ENCODE measurements around the gene PPAN.
A peak's percentile ranks its signal among the peaks of the same experiment; 100 is the strongest.

PPAN gene

GRCh38 chr19:10086591-10087192 lies 19.5 kb upstream of the PPAN start:
- TF ChIP-seq, protein P1, sequence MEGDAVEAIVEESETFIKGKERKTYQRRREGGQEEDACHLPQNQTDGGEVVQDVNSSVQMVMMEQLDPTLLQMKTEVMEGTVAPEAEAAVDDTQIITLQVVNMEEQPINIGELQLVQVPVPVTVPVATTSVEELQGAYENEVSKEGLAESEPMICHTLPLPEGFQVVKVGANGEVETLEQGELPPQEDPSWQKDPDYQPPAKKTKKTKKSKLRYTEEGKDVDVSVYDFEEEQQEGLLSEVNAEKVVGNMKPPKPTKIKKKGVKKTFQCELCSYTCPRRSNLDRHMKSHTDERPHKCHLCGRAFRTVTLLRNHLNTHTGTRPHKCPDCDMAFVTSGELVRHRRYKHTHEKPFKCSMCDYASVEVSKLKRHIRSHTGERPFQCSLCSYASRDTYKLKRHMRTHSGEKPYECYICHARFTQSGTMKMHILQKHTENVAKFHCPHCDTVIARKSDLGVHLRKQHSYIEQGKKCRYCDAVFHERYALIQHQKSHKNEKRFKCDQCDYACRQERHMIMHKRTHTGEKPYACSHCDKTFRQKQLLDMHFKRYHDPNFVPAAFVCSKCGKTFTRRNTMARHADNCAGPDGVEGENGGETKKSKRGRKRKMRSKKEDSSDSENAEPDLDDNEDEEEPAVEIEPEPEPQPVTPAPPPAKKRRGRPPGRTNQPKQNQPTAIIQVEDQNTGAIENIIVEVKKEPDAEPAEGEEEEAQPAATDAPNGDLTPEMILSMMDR (IDR thresholded peaks at IDR 0.05; ENCODE audit: borderline replicate concordance, insufficient read depth, low read depth, low read length), result no peak
- H3K4me3 ChIP-seq (ENCODE audit: low read depth, low read length), result peak overlapping the region; percentile 95

- TF ChIP-seq, protein P1 (IDR thresholded peaks at IDR 0.05; ENCODE audit: borderline replicate concordance, insufficient read depth, low read depth, low read length), result no peak
- H3K4me3 ChIP-seq (ENCODE audit: low read depth, low read length), result peak overlapping the region; percentile 95
Measured at GRCh38 chr19:10087296-10088061, 18.7 kb upstream of the PPAN start.

- H3K4me3 ChIP-seq (ENCODE audit: low read depth, low read length), result no peak overlapping the region
- TF ChIP-seq, protein P1 (IDR thresholded peaks at IDR 0.05; ENCODE audit: borderline replicate concordance, insufficient read depth, low read depth, low read length), result no peak
Measured at GRCh38 chr19:10088949-10089554, 17.1 kb upstream of the PPAN start.

DNA sequence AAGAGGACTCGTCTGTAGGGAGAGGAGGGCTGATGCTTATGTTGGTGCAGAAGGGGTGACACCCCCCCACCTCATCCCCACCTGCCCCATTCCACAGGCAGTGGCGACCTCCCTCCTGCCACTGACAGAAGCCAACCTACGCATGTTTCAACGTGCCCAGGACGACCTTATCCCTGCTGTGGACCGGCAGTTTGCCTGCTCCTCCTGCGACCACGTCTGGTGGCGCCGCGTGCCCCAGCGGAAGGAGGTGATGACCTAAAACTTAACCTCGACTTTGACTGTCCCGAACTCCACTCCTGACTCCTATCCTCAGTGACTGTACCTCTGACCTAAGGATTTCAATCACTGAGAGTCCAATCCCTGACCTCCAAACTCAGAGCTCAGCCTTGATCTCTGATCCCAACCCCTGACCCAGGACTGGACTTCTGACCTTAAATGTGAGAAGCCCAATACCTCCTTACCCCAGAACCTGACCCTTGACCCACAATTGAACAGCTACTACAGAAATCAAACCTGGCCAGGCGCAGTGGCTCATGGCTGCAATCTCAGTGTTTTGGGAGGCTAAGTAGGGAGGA lies 16.3 kb upstream of the PPAN start:
- no peak overlapping the region for H3K4me3 ChIP-seq (ENCODE audit: low read depth, low read length)
- TF ChIP-seq, protein P1 (IDR thresholded peaks at IDR 0.05; ENCODE audit: borderline replicate concordance, insufficient read depth, low read depth, low read length), result no peak

- H3K4me3 ChIP-seq (ENCODE audit: low read depth, low read length), result no peak overlapping the region
- TF ChIP-seq, protein P1 (IDR thresholded peaks at IDR 0.05; ENCODE audit: borderline replicate concordance, insufficient read depth, low read depth, low read length), result no peak
Measured at GRCh38 chr19:10091370-10091687, 14.8 kb upstream of the PPAN start.

GRCh38 chr19:10091895-10092641 lies 14.1 kb upstream of the PPAN start:
- H3K4me3 ChIP-seq (ENCODE audit: low read depth, low read length), result no peak overlapping the region

More at GRCh38 chr19:10091895-10092641, 14.1 kb upstream of the PPAN start:
- TF ChIP-seq, protein P1 (IDR thresholded peaks at IDR 0.05; ENCODE audit: borderline replicate concordance, insufficient read depth, low read depth, low read length), result no peak
